H9 (cell line): ENCODE data around the gene PRR7. TPM values are rescaled to one million over a fixed set of nuclear protein-coding genes. Genes with fewer than 3 reads are reported as not detected.

Experiments
- DNase-seq: peaks from one replicate; pipeline ENCODE4 v3.0.0-alpha.2; 2017
- H2AFZ ChIP-seq: one replicate; pipeline ENCODE4 v1.6.1; 2013; ENCODE audit warnings: mild to moderate bottlenecking, low read length, control low read depth, moderate library complexity
- H2AK5ac ChIP-seq: 2 replicates; pipeline ENCODE4 v1.6.1; 2013; ENCODE audit warnings: low read length, control low read depth, mixed read lengths; ENCODE audit not compliant: insufficient read length
- H2BK120ac ChIP-seq: one replicate; pipeline ENCODE4 v1.6.1; 2013; ENCODE audit warnings: low read depth, mild to moderate bottlenecking, low read length, control low read depth, inconsistent platforms; ENCODE audit not compliant: poor library complexity, severe bottlenecking
- H2BK12ac ChIP-seq: 2 replicates; pipeline ENCODE4 v1.6.1; 2013; ENCODE audit warnings: low read length, control low read depth, mixed read lengths, low read depth; ENCODE audit not compliant: insufficient read length
- H2BK15ac ChIP-seq: 2 replicates; pipeline ENCODE4 v1.6.1; 2013; ENCODE audit warnings: low read depth, low read length, control low read depth
- H2BK20ac ChIP-seq: one replicate; pipeline ENCODE4 v1.6.1; 2013; ENCODE audit warnings: low read depth, mild to moderate bottlenecking, low read length, control low read depth, inconsistent platforms; ENCODE audit not compliant: poor library complexity, severe bottlenecking
- H2BK5ac ChIP-seq: 2 replicates; pipeline ENCODE4 v1.6.1; 2013; ENCODE audit warnings: low read length, control low read depth, mixed read lengths; ENCODE audit not compliant: insufficient read length
- H3K14ac ChIP-seq: 2 replicates; pipeline ENCODE4 v1.6.1; 2013; ENCODE audit warnings: low read length, control low read depth; ENCODE audit not compliant: insufficient read depth
- H3K18ac ChIP-seq: 2 replicates; pipeline ENCODE4 v1.6.1; 2013; ENCODE audit warnings: low read depth, mild to moderate bottlenecking, mixed read lengths, low read length, control low read depth; ENCODE audit not compliant: insufficient read length
- H3K23ac ChIP-seq: 2 replicates; pipeline ENCODE4 v1.6.1; 2013; ENCODE audit warnings: low read length, control low read depth, mixed read lengths, low read depth; ENCODE audit not compliant: insufficient read length
- H3K23me2 ChIP-seq: 2 replicates; pipeline ENCODE4 v1.6.1; 2013; ENCODE audit warnings: low read depth, mild to moderate bottlenecking, mixed read lengths, low read length, control low read depth; ENCODE audit not compliant: insufficient read length, poor library complexity, severe bottlenecking
- H3K27ac ChIP-seq: 2 replicates; pipeline ENCODE4 v1.5.1; 2013; ENCODE audit warnings: low read length, control low read depth, mixed read lengths, low read depth; ENCODE audit not compliant: insufficient read length
- H3K27me3 ChIP-seq: 2 replicates; pipeline ENCODE4 v1.6.1; 2013; ENCODE audit warnings: low read length, control low read depth, inconsistent platforms; ENCODE audit not compliant: insufficient read depth
- H3K4ac ChIP-seq: 2 replicates; pipeline ENCODE4 v1.6.1; 2013; ENCODE audit warnings: low read depth, mild to moderate bottlenecking, control low read depth, inconsistent platforms, low read length, moderate library complexity
- H3K4me1 ChIP-seq: 2 replicates; pipeline ENCODE4 v1.6.1; 2013; ENCODE audit warnings: low read length, control low read depth, inconsistent platforms; ENCODE audit not compliant: insufficient read depth
- H3K4me2 ChIP-seq: 2 replicates; pipeline ENCODE4 v1.6.1; 2013; ENCODE audit warnings: low read length, control low read depth, mixed read lengths; ENCODE audit not compliant: insufficient read length, insufficient read depth
- H3K56ac ChIP-seq: 2 replicates; pipeline ENCODE4 v1.6.1; 2013; ENCODE audit warnings: low read depth, mild to moderate bottlenecking, mixed read lengths, low read length, control low read depth; ENCODE audit not compliant: insufficient read length
- H3K79me1 ChIP-seq: 2 replicates; pipeline ENCODE4 v1.6.1; 2013; ENCODE audit warnings: low read depth, mild to moderate bottlenecking, moderate library complexity, low read length, control low read depth, inconsistent platforms; ENCODE audit not compliant: insufficient read depth, poor library complexity, severe bottlenecking
- H3K79me2 ChIP-seq: 2 replicates; pipeline ENCODE4 v1.6.1; 2013; ENCODE audit warnings: low read length, control low read depth, inconsistent platforms; ENCODE audit not compliant: insufficient read depth
- H3K9ac ChIP-seq: 2 replicates; pipeline ENCODE4 v1.6.1; 2013; ENCODE audit warnings: low read length, control low read depth, mixed read lengths; ENCODE audit not compliant: insufficient read length; ENCODE audit errors: extremely low read depth
- H3K9me3 ChIP-seq: one replicate; pipeline ENCODE4 v1.6.1; 2013; ENCODE audit warnings: low read depth, low read length, inconsistent platforms; ENCODE audit not compliant: control insufficient read depth
- H3T11ph ChIP-seq: one replicate; pipeline ENCODE4 v1.6.1; 2013; ENCODE audit warnings: mild to moderate bottlenecking, low read length, control low read depth, inconsistent platforms
- H4K20me1 ChIP-seq: one replicate; pipeline ENCODE4 v1.6.1; 2013; ENCODE audit not compliant: control insufficient read depth, insufficient read length, insufficient read depth
- H4K5ac ChIP-seq: 2 replicates; pipeline ENCODE4 v1.6.1; 2013; ENCODE audit warnings: low read depth, mild to moderate bottlenecking, mixed read lengths, low read length, control low read depth; ENCODE audit not compliant: insufficient read length
- H4K8ac ChIP-seq: replicated peaks from 2 replicates; pipeline ENCODE4 v1.6.1; 2013; ENCODE audit warnings: low read length, control low read depth, mixed read lengths, low read depth; ENCODE audit not compliant: insufficient read length
- H4K91ac ChIP-seq: 2 replicates; pipeline ENCODE4 v1.6.1; 2013; ENCODE audit warnings: low read depth, mild to moderate bottlenecking, moderate library complexity, mixed read lengths, low read length, control low read depth; ENCODE audit not compliant: insufficient read length
- H3K27ac Mint-ChIP-seq, 3 experiments: 2 replicates in 2 of 3; 3 replicates in 1 of 3; pipeline ENCODE4 v1.8.0; 2020 to 2021; ENCODE audit warnings: mixed read lengths in 3 of 3, mild to moderate bottlenecking in 1 of 3, moderate library complexity in 1 of 3
- H3K27me3 Mint-ChIP-seq: 2 replicates; pipeline ENCODE4 v1.8.0; 2021; ENCODE audit warnings: low read depth, mild to moderate bottlenecking, moderate library complexity, mixed read lengths
- H3K36me3 Mint-ChIP-seq, 3 experiments: 2 replicates in 2 of 3; 3 replicates in 1 of 3; pipeline ENCODE4 v1.8.0; 2020 to 2021; ENCODE audit warnings: low read depth in 3 of 3, mixed read lengths in 3 of 3; ENCODE audit not compliant: insufficient read depth in 1 of 3
- H3K4me1 Mint-ChIP-seq, 2 experiments: 2 replicates each; pipeline ENCODE4 v1.8.0; 2020; ENCODE audit warnings: mixed read lengths in 2 of 2
- H3K4me3 Mint-ChIP-seq, 2 experiments: 2 replicates in 1 of 2; 3 replicates in 1 of 2; pipeline ENCODE4 v1.8.0; 2020 to 2021; ENCODE audit warnings: mild to moderate bottlenecking in 2 of 2, mixed read lengths in 2 of 2, moderate library complexity in 1 of 2
- H3K9me3 Mint-ChIP-seq, 2 experiments: 2 replicates in 1 of 2; 3 replicates in 1 of 2; pipeline ENCODE4 v1.8.0; 2020; ENCODE audit warnings: mild to moderate bottlenecking in 2 of 2, mixed read lengths in 2 of 2, moderate library complexity in 1 of 2
- WGBS: extraction: QIAGEN DNeasy Blood & Tissue Kit; methylation state at CpG from one replicate; pipeline ENCODE4 v1.1.7; 2013; ENCODE audit warnings: missing lambda C conversion rate, low lambda C conversion rate, mixed read lengths; ENCODE audit not compliant: insufficient read length; ENCODE audit errors: extremely low coverage; 5-methylcytosine and 5-hydroxymethylcytosine counted together
- total RNA-seq: library from RNA; stranded (reverse); gene quantifications from 2 replicates; pipeline ENCODE4 v1.2.1, GENCODE V29; 2021
- TF ChIP-seq, protein P1 (sequence below): fragments of 200-600 bp; sonication (generic); conservative IDR thresholded peaks from 3 replicates; pipeline ENCODE4 v1.8.0; 2021; ENCODE audit warnings: antibody characterized with exemption, mild to moderate bottlenecking

PRR7 gene
- total RNA-seq, 1 experiment from 2014 or later = 9.6 TPM

DNA sequence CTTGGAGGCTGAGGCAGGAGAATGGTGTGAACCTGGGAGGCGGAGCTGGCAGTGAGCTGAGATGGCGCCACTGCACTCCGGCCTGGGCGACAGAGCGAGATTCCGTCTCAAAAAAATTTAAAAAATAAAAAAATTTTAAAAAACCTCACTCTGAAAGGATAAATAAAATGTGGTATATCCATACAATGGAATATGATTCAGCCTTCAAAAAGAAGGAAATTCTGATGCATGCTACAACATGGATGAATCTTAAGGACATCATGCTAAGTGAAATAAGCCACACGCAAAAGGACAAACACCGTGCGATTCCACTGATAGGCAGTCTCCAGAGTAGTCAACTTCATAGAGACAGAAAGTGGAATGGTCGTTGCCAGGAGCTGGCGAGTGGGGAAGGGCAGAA, 18.4 kb downstream of the PRR7 start:
- peaks cover 3 to 17% of the 10 kb centered on the region in 2 experiments; a peak in 3 of 4 replicates for H3K4me1 Mint-ChIP-seq

More for the DNA sequence above, 18.4 kb downstream of the PRR7 start:
- H4K20me1 ChIP-seq = no peaks in the 10 kb centered on the region
- H3K36me3 Mint-ChIP-seq = peaks cover 63 to 88% (median 86%) of the 10 kb centered on the region in 3 experiments
- H4K5ac ChIP-seq = no peak overlapping the region
- no peak overlapping the region for H2BK15ac ChIP-seq
- peaks cover under 1% of the 10 kb centered on the region; the same call in 1 of the 2 replicates for H3K4me1 ChIP-seq
- H3K9me3 Mint-ChIP-seq = peaks cover 2 to 11% of the 10 kb centered on the region in 2 experiments; a peak in 1 of 5 replicates
- H2BK5ac ChIP-seq = no peak overlapping the region
- TF ChIP-seq, protein P1, sequence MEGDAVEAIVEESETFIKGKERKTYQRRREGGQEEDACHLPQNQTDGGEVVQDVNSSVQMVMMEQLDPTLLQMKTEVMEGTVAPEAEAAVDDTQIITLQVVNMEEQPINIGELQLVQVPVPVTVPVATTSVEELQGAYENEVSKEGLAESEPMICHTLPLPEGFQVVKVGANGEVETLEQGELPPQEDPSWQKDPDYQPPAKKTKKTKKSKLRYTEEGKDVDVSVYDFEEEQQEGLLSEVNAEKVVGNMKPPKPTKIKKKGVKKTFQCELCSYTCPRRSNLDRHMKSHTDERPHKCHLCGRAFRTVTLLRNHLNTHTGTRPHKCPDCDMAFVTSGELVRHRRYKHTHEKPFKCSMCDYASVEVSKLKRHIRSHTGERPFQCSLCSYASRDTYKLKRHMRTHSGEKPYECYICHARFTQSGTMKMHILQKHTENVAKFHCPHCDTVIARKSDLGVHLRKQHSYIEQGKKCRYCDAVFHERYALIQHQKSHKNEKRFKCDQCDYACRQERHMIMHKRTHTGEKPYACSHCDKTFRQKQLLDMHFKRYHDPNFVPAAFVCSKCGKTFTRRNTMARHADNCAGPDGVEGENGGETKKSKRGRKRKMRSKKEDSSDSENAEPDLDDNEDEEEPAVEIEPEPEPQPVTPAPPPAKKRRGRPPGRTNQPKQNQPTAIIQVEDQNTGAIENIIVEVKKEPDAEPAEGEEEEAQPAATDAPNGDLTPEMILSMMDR = no peak
- no peak overlapping the region for H3T11ph ChIP-seq
- H3K18ac ChIP-seq = no peak overlapping the region
- H3K14ac ChIP-seq = no peak overlapping the region
- no peak overlapping the region for H3K56ac ChIP-seq
- H2AFZ ChIP-seq = no peak overlapping the region
- H2BK12ac ChIP-seq = no peak overlapping the region
- no peak overlapping the region for H2AK5ac ChIP-seq
- no peak overlapping the region for H3K9ac ChIP-seq
- peaks cover 4% of the 10 kb centered on the region for H3K79me1 ChIP-seq
- H2BK20ac ChIP-seq = no peak overlapping the region
- no peak overlapping the region for H3K27ac ChIP-seq
- no peak overlapping the region for H4K8ac ChIP-seq
- no peaks in the 10 kb centered on the region for H3K27me3 ChIP-seq
- no CpG with 5 or more reads among the region's 11 CpGs for WGBS
- no peak for DNase-seq
- H3K23ac ChIP-seq = no peak overlapping the region
- no peak overlapping the region for H3K27ac Mint-ChIP-seq
- H3K4me2 ChIP-seq = no peak overlapping the region
- peaks cover 2% of the 10 kb centered on the region; the same call in 1 of the 2 replicates for H3K79me2 ChIP-seq
- no peak overlapping the region for H3K4me3 Mint-ChIP-seq
- no peak overlapping the region for H2BK120ac ChIP-seq
- H3K23me2 ChIP-seq = no peaks in the 10 kb centered on the region
- H3K4ac ChIP-seq = no peak overlapping the region
- H3K27me3 Mint-ChIP-seq = no peaks in the 10 kb centered on the region; the same call in 1 of the 2 replicates
- H3K9me3 ChIP-seq = no peaks in the 10 kb centered on the region
- no peak overlapping the region for H4K91ac ChIP-seq
